ENCODE data around the gene ARHGEF19.

ARHGEF19 gene

DNA sequence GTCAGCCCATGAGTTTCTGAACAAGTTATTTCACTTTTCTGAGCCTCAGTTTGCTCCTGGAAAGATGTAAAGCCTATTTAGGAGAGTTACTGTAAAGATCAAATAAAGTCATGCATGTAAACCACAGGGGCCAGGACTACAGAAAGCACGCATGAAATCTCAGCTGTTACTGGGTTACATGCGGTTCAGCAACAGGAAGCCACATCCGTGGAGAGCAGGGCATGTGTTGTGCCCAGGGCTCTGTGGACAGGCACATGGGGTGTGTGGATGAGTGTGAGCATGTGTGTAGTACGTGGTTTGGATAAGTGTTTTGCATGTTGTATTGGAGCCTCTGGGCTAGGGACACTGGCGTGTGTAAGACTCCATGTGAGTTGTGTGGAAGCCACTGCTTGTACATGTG is 54.4 kb downstream of the ARHGEF19 start:
- no peaks in the 10 kb centered on the region for H3K9me3 ChIP-seq (ENCODE audit: low read depth, low read length)
- no peak overlapping the region for H3K4me3 ChIP-seq
- no peak overlapping the region for H3K9ac ChIP-seq (ENCODE audit: insufficient read length)
- H3K27ac ChIP-seq: 0 out of 2 replicates have a peak overlapping the region, but pooled peaks have one; percentile 0
- TF ChIP-seq POLR2AphosphoS5 (IDR thresholded peaks at IDR 0.05; ENCODE audit: borderline replicate concordance, low read depth, low read length): no peak
- no peak for TF ChIP-seq EZH2 (IDR thresholded peaks at IDR 0.05)
- no peak for TF ChIP-seq FOXP2 (optimal IDR thresholded peaks at IDR 0.05; ENCODE audit: control extremely low read depth, extremely low read length, insufficient read depth)
- no peaks in the 10 kb centered on the region for H3K36me3 ChIP-seq (ENCODE audit: insufficient read depth, low read length)
- DNase-seq (ENCODE audit: low read depth, low spot score): no peak

DNA sequence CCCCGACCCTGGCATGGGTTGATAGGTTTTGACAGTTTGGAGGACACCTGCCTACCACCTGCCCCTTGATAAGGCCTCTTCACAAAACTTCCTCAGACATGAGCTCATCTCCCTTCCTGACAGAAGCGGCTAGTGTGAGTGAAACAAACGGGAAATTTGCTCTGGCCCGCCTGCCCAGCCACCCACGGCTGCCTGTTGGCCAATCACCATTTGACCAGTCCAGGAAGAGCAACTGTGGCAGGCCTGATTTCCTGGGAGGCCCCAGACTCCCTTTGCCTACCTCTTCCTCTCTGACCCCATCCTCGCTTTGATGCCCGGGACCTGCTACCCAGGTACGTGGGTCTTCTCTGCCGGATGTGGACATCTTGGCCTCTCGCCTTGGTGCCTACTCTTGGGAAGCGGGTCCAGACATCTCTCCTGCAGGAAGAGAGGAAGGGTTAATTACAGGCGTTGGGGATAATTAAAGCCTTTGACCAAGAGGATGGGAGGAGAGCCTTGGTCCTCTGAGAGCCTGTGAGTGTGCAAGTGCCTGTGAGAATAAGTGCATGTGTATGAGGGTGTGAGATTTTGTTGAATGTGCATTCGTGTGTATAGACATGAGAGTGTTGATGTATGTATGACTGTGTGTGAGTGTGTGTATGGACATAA is 55.5 kb downstream of the ARHGEF19 start:
- no peaks in the 10 kb centered on the region for H3K36me3 ChIP-seq (ENCODE audit: insufficient read depth, low read length)
- no peaks in the 10 kb centered on the region for H3K9me3 ChIP-seq (ENCODE audit: low read depth, low read length)
- DNase-seq (ENCODE audit: low read depth, low spot score): no peak
- no peak overlapping the region for H3K4me3 ChIP-seq
- no peak overlapping the region for H3K27ac ChIP-seq
- TF ChIP-seq FOXP2 (optimal IDR thresholded peaks at IDR 0.05; ENCODE audit: control extremely low read depth, extremely low read length, insufficient read depth) (no peak), EZH2 (IDR thresholded peaks at IDR 0.05) (no peak), POLR2AphosphoS5 (IDR thresholded peaks at IDR 0.05; ENCODE audit: borderline replicate concordance, low read depth, low read length) (no peak)
- no peak overlapping the region for H3K9ac ChIP-seq (ENCODE audit: insufficient read length)

GRCh38 chr1:16155537-16156410 is 56.7 kb downstream of the ARHGEF19 start, which contains the start of gene EPHA2:
Gene EPHA2, minus strand, starts transcription at chr1:16156069. Its CDS starts 137 bp downstream, at chr1:16155932.
- Histone ChIP-seq H3K27ac (no peak within 1 kb of the TSS; the same call in 1 of the 2 replicates), H3K9me3 (ENCODE audit: low read depth, low read length) (no peaks in the 10 kb centered on the region), H3K9ac (ENCODE audit: insufficient read length) (peak within 1 kb of the TSS; percentile 88), H3K4me3 (peak within 1 kb of the TSS; percentile 95), H3K36me3 (ENCODE audit: insufficient read depth, low read length) (no peaks in the 10 kb centered on the region)
- TF ChIP-seq EZH2 (IDR thresholded peaks at IDR 0.05): no peak
- peak; percentile 81 for TF ChIP-seq POLR2AphosphoS5 (IDR thresholded peaks at IDR 0.05; ENCODE audit: borderline replicate concordance, low read depth, low read length)
- no peak for DNase-seq (ENCODE audit: low read depth, low spot score)

DNA sequence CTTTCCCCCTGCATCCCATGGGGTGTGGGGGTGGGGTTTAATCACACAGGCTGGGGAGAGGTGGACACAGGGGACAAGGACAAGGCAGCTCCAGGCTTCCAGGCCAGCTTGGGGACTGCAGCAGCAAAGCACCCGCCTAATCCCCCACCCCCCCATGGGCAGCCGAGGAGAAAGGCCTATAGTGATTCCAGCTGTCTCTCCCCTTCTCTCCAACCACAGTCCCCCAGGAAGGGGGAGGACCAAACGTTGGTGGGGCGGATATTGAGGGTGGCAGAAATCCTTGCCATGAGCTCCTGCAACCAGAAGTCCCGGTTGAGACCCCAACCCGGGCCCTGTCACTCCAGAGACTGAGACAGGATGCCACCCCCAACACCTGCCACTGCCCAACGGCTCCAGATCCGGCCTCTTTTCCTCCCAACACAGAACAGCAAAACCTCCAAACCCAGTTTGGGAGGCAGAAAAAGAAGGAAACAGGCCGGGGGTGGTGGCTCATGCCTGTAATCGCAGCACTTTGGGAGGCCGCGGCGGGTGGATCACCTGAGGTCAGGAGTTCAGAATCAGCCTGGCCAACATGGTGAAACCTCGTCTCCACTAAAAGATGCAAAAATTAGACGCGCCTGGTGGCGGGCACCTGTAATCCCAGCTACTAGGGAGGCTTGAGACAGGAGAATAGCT is 58.3 kb downstream of the ARHGEF19 start:
- Histone ChIP-seq H3K9me3 (ENCODE audit: low read depth, low read length) (no peaks in the 10 kb centered on the region), H3K36me3 (ENCODE audit: insufficient read depth, low read length) (peaks cover 2% of the 10 kb centered on the region; the same call in 1 of the 2 replicates), H3K27ac (no peak overlapping the region), H3K9ac (ENCODE audit: insufficient read length) (no peak overlapping the region), H3K4me3 (peak overlapping the region; percentile 95)
- DNase-seq (ENCODE audit: low read depth, low spot score): no peak
- no peak for TF ChIP-seq FOXP2 (optimal IDR thresholded peaks at IDR 0.05; ENCODE audit: control extremely low read depth, extremely low read length, insufficient read depth)
- TF ChIP-seq EZH2 (IDR thresholded peaks at IDR 0.05): no peak
- no peak for TF ChIP-seq POLR2AphosphoS5 (IDR thresholded peaks at IDR 0.05; ENCODE audit: borderline replicate concordance, low read depth, low read length)

- Histone ChIP-seq H3K9ac (ENCODE audit: insufficient read length) (no peak overlapping the region), H3K4me3 (peak overlapping the region; percentile 95), H3K9me3 (ENCODE audit: low read depth, low read length) (no peaks in the 10 kb centered on the region), H3K27ac (no peak overlapping the region), H3K36me3 (ENCODE audit: insufficient read depth, low read length) (peaks cover 9% of the 10 kb centered on the region; the same call in 1 of the 2 replicates)
- TF ChIP-seq POLR2AphosphoS5 (IDR thresholded peaks at IDR 0.05; ENCODE audit: borderline replicate concordance, low read depth, low read length): no peak
- no peak for TF ChIP-seq FOXP2 (optimal IDR thresholded peaks at IDR 0.05; ENCODE audit: control extremely low read depth, extremely low read length, insufficient read depth)
- TF ChIP-seq EZH2 (IDR thresholded peaks at IDR 0.05): no peak
- DNase-seq (ENCODE audit: low read depth, low spot score): no peak
Measured at GRCh38 chr1:16153096-16153998, 59.1 kb downstream of the ARHGEF19 start.

DNA sequence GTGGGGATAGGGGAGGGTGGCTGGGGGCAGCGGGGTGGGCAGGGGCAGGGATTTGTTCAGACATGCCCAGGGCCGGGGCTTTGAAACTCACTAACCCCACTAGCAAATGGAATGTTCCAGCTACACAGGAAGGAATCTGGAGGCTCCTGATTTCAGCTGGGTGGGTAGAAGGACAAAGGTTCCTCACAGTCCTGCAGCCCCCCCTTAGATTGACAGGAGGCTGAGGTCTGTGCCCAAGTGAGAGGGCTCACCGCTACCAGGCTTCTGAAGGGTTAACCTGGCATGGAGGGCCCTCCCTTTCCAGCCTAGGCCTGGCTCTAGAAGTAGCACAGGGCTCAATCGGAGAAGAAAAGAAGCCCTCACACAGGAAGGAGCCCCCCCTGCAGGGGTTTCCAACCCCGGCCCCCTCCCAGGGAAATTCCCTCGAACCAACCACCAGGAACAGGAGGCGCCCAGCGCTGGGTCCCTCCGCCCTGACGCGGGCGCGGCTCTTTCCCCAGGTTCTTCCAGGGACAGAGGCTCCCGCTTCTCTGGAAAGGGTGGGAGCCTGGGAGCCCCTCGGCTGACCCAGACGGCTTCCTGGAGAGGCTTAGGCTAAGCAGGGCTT is 59.9 kb downstream of the ARHGEF19 start:
- Histone ChIP-seq H3K27ac (no peak overlapping the region), H3K36me3 (ENCODE audit: insufficient read depth, low read length) (peaks cover 16% of the 10 kb centered on the region), H3K9ac (ENCODE audit: insufficient read length) (no peak overlapping the region), H3K9me3 (ENCODE audit: low read depth, low read length) (no peaks in the 10 kb centered on the region), H3K4me3 (no peak overlapping the region)
- no peak for DNase-seq (ENCODE audit: low read depth, low spot score)
- TF ChIP-seq EZH2 (IDR thresholded peaks at IDR 0.05) (no peak), POLR2AphosphoS5 (IDR thresholded peaks at IDR 0.05; ENCODE audit: borderline replicate concordance, low read depth, low read length) (no peak), FOXP2 (optimal IDR thresholded peaks at IDR 0.05; ENCODE audit: control extremely low read depth, extremely low read length, insufficient read depth) (no peak)

- no peaks in the 10 kb centered on the region for H3K9me3 ChIP-seq (ENCODE audit: low read depth, low read length)
- no peak overlapping the region for H3K9ac ChIP-seq (ENCODE audit: insufficient read length)
- no peak overlapping the region for H3K27ac ChIP-seq
- H3K4me3 ChIP-seq: no peak overlapping the region
- no peak for DNase-seq (ENCODE audit: low read depth, low spot score)
- peaks cover 22% of the 10 kb centered on the region for H3K36me3 ChIP-seq (ENCODE audit: insufficient read depth, low read length)
- TF ChIP-seq FOXP2 (optimal IDR thresholded peaks at IDR 0.05; ENCODE audit: control extremely low read depth, extremely low read length, insufficient read depth): no peak
Measured at GRCh38 chr1:16151995-16152384, 60.5 kb downstream of the ARHGEF19 start.

All from SK-N-MC (cell line).